Psoas muscle (tissue), 8 donors: ENCODE results near the gene ZNF284. TPM values are rescaled to one million over a fixed set of nuclear protein-coding genes. Genes with fewer than 3 reads are reported as not detected.

ENCODE experiments used
- ATAC-seq, 4 donors: fragments of 200-7000 bp; cut with Tn5 transposase; one replicate each; pipeline ENCODE4 v1.9.1; 2020; ENCODE audit warnings: moderate library complexity in 3 of 4, mild to moderate bottlenecking in 2 of 4
- DNase-seq, 2 donors: peaks; one replicate each; pipeline ENCODE4 v3.0.0-alpha.2; 2020
- H3K27ac ChIP-seq: fragments of 200-600 bp; one replicate; pipeline ENCODE4 v1.8.0; 2022
- H3K27me3 ChIP-seq, 3 donors: fragments of 200-600 bp in 1 of 3; one replicate each; pipeline versions ENCODE4 v1.6.1 to v1.8.0; 2013 to 2022; ENCODE audit warnings: low read length in 2 of 3, mild to moderate bottlenecking in 2 of 3, moderate library complexity in 1 of 3; ENCODE audit not compliant: insufficient read depth in 3 of 3
- H3K36me3 ChIP-seq, 2 donors: fragments of 200-600 bp in 1 of 2; one replicate each; pipeline versions ENCODE4 v1.6.1 to v1.8.0; 2013 to 2022; ENCODE audit warnings: low read depth in 1 of 2, mild to moderate bottlenecking in 1 of 2, moderate library complexity in 1 of 2; ENCODE audit not compliant: insufficient read depth in 1 of 2
- H3K4me1 ChIP-seq: fragments of 200-600 bp; one replicate; pipeline ENCODE4 v1.8.0; 2022
- H3K4me3 ChIP-seq: fragments of 200-600 bp; one replicate; pipeline ENCODE4 v1.8.0; 2022; ENCODE audit warnings: mild to moderate bottlenecking
- H3K9me3 ChIP-seq: fragments of 200-600 bp; one replicate; pipeline ENCODE4 v1.8.0; 2022
- WGBS, 3 donors: extraction: QIAGEN DNeasy Blood & Tissue Kit; methylation state at CpG; one replicate each; pipeline versions ENCODE4 v1.1.6 to v1.1.7; 2013; 5-methylcytosine and 5-hydroxymethylcytosine counted together
- intact Hi-C, 2 donors: fragments of 100-400 bp; cut with DNase I; formaldehyde crosslinking; loops; one replicate each; pipeline versions ENCODE4 v1.11.0 to v1.14.2; 2022
- long read RNA-seq, 2 donors: library from polyadenylated mRNA; unstranded; transcript quantifications; one replicate each; pipeline ENCODE4 v2.0.0, GENCODE V29; 2021
- polyA plus RNA-seq, 3 donors: library from polyadenylated mRNA; stranded (reverse); fragments of 200-250 nt; gene quantifications; one replicate each; pipeline ENCODE4 v1.2.3, GENCODE V29; 2013
- total RNA-seq, 4 donors: library from RNA; stranded (reverse); fragmentation: NEBNext Ultra II Directional in 2 of 4; extraction: Animal tissue kit (Norgen Biotek cat#: 25700) in 2 of 4; gene quantifications; one replicate each; pipeline versions ENCODE4 v1.2.1 to v1.2.4, GENCODE V29; 2021 to 2023
- TF ChIP-seq, protein P1 (sequence below): fragments of 200-600 bp; IDR thresholded peaks from one replicate; pipeline ENCODE4 v1.8.0; 2022; ENCODE audit warnings: antibody characterized with exemption
- donor health status: healthy with polysubstance abuse.
- donor health status: DM: no; HTN: no; CAD: no; lungs with moderate emphysema.
- donor health status: Bipolar disorder and iron deficiency.
- donor health status: healthy.
- donor health status: DM: yes; HTN: yes; CAD: no.
- donor health status: DM: no; HTN: no; CAD: no.
- donor health status: DM: no; HTN: no; CAD: no.
- donor health status: DM: yes; HTN: yes; CAD: no.

The ZNF284 gene
- total RNA-seq (1 to 10 TPM in 2 of 4 donors, under 1 TPM in 2; 0.66 to 1.1 (median 0.91) TPM), polyA plus RNA-seq (under 1 TPM; 0.32 to 0.82 (median 0.40) TPM)
- long read RNA-seq, donor 1 = 0 reads
- long read RNA-seq, donor 2 = 0 reads

DNA sequence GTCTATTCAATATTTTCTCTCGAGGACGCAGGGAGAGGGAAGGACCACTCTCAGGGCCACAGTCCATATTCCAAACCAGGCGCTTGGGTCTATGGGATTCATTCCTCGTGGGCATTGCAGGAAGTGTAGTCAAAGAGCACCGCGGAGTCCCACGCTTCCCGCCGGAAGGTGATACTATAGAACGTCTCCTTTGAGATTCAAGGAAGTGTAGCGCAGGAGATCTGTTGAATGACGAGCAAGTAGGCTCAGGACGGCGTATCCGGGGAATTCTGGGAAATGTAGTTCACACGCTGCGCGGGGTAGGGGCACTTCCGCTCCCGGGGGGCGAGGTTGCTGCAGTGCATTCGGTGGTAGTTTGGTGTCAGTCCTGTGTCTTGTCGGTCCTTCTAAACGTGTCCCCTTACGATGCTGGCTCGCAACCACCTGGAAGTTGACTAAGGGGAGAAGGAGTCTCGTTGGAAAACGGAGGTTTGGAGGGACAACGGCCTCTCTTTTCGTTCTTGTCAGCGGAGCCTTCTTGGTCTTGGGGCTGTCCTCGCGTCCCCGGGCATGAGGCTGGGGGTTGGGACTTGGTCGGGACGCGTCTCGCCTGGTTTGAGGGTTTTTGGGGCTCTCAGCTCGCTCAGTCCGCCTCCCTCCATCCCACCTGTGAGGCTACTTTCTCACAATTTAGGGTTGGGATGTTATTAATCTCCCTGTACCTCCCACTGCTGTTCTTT, at the start of gene ZNF284:
ZNF284 (plus strand) TSS at position 336 of the 719 bp plus-strand sequence. CDS start 4,231 bp downstream, outside the sequence.
- ATAC-seq = peak; percentile 99 to 100 (median 100)
- peak; percentile 85 to 91 for DNase-seq
- Histone ChIP-seq H3K36me3 (peaks cover under 1 to 26% of the 10 kb centered on the region in 2 donors), H3K27ac (peak within 1 kb of the TSS; percentile 63), H3K27me3 (no peaks in the 10 kb centered on the region), H3K9me3 (peaks cover 55% of the 10 kb centered on the region), H3K4me1 (peaks cover 10% of the 10 kb centered on the region), H3K4me3 (peak within 1 kb of the TSS; percentile 85)
- 1% methylated on average over 40 of the region's 40 CpGs for whole genome bisulfite sequencing, 3 donors
- intact Hi-C loops = loop anchor here in 1 of 2 donors (2.0 kb wide), 1 partner anchor 23 kb away; the partner anchor contains the start of gene ZNF224
- TF ChIP-seq, protein P1, sequence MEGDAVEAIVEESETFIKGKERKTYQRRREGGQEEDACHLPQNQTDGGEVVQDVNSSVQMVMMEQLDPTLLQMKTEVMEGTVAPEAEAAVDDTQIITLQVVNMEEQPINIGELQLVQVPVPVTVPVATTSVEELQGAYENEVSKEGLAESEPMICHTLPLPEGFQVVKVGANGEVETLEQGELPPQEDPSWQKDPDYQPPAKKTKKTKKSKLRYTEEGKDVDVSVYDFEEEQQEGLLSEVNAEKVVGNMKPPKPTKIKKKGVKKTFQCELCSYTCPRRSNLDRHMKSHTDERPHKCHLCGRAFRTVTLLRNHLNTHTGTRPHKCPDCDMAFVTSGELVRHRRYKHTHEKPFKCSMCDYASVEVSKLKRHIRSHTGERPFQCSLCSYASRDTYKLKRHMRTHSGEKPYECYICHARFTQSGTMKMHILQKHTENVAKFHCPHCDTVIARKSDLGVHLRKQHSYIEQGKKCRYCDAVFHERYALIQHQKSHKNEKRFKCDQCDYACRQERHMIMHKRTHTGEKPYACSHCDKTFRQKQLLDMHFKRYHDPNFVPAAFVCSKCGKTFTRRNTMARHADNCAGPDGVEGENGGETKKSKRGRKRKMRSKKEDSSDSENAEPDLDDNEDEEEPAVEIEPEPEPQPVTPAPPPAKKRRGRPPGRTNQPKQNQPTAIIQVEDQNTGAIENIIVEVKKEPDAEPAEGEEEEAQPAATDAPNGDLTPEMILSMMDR = no peak

DNA sequence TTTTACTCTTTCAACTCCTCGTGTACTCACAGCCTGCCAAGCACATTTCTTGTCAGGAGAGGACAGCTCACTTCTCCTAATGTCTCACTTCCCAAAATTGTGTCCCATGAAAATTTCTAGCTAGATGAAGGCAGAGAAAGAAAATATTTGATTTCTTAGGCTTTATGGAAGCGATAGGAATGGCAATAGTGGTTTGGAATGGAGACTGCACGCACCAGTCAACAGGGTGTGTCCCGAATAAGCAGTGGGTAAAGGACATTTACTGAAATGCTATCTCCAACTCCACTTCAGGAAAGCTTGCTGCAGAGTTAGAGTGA, 47.1 kb upstream of the ZNF284 start:
- WGBS, 3 donors = 34 to 42% (median 41%) methylated on average over 4 of the region's 4 CpGs
- H3K4me1 ChIP-seq = no peaks in the 10 kb centered on the region
- peaks cover 26% of the 10 kb centered on the region for H3K9me3 ChIP-seq
- no peak for ATAC-seq
- H3K4me3 ChIP-seq = peak overlapping the region; percentile 83
- intact Hi-C loops = no loop called here
- no peaks in the 10 kb centered on the region for H3K27me3 ChIP-seq
- TF ChIP-seq, protein P1 = no peak
- peak overlapping the region; percentile 58 for H3K27ac ChIP-seq
- DNase-seq = no peak
- peaks cover 13 to 32% of the 10 kb centered on the region in 2 donors for H3K36me3 ChIP-seq

DNA sequence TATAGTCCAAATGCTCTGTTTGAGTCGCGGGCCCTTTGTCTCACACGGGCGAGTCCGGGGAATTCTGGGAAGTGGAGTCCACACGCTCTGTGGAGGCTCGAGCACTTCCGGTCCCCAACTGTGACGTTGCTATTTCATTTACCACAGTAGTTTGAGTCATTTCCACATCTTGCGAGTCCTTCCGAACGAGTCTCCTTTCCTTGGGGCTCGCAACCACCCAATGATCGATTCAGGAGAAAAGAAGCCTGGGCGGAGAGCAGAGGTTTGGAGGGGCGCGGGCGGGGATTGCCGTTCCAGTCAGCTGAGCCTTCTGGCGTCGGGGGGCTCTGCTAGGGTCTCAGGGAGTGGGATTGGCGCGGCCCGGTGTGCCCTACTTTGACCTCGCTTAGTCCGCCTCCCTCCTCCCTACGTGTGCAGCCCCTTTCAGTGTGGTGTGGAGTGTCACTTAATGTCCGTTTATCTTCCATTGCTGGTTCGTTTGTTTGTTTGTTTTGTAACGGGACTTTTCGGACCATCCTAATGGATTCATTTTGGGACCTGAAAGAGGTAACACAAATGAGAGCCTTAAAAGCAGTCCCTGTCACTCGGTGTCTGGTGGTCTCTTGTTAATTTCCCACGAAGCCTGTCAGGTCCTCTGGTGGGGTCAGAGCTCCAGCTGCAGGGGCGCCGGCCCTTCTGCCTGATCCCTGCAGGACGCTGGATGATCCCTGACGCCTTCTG, 46.6 kb upstream of the ZNF284 start, which contains the start of gene ZNF222:
ZNF222 (plus strand) TSS at position 163 of the 720 bp plus-strand sequence; CDS start at position 221, 58 bp downstream.
- ATAC-seq (peak; percentile 64 to 98 (median 96)), DNase-seq (peak; percentile 80 to 84)
- TF ChIP-seq, protein P1 = no peak
- peaks cover 13 to 37% of the 10 kb centered on the region in 2 donors for H3K36me3 ChIP-seq
- no peaks in the 10 kb centered on the region for H3K4me1 ChIP-seq
- H3K27me3 ChIP-seq = no peaks in the 10 kb centered on the region
- peaks cover 31% of the 10 kb centered on the region for H3K9me3 ChIP-seq
- WGBS, 3 donors = 1 to 2% (median 1%) methylated on average over 37 of the region's 37 CpGs
- peak within 1 kb of the TSS; percentile 58 for H3K27ac ChIP-seq
- H3K4me3 ChIP-seq = peak within 1 kb of the TSS; percentile 83
- intact Hi-C loops = no loop called here

DNA sequence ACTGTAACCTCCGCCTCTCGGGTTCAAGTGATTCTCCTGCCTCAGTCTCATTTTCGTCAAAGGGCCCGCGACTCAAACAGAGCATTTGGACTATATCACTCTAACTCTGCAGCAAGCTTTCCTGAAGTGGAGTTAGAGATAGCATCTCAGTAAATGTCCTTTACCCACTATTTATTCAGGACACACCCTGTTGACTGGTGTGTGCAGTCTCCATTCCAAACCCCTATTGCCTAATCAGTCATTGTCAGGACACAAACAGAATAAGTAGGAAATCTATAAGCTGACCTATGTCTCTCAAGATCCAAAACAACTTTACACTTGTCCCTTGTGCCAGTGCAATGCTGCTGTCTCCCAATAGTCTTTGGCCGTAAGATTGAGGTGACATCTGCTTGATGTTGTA, 45.3 kb upstream of the ZNF284 start:
- ATAC-seq (no peak), DNase-seq (no peak)
- H3K9me3 ChIP-seq = peaks cover 43% of the 10 kb centered on the region
- no peak overlapping the region for H3K4me3 ChIP-seq
- no peaks in the 10 kb centered on the region for H3K4me1 ChIP-seq
- H3K27me3 ChIP-seq = no peaks in the 10 kb centered on the region
- TF ChIP-seq, protein P1 = no peak
- intact Hi-C loops = no loop called here
- no peak overlapping the region for H3K27ac ChIP-seq
- WGBS, 3 donors = 96 to 99% (median 97%) methylated on average over 6 of the region's 6 CpGs
- H3K36me3 ChIP-seq = peaks cover 14 to 49% of the 10 kb centered on the region in 2 donors
